GM15510 (cell line): ENCODE results near the gene ACIN1.

Experiments
- POLR2A ChIP-seq: IDR thresholded peaks from 3 replicates; pipeline ENCODE4 v1.6.1; 2011; ENCODE audit warnings: borderline replicate concordance; ENCODE audit not compliant: insufficient read length; ENCODE audit errors: extremely low read depth

The ACIN1 gene

DNA sequence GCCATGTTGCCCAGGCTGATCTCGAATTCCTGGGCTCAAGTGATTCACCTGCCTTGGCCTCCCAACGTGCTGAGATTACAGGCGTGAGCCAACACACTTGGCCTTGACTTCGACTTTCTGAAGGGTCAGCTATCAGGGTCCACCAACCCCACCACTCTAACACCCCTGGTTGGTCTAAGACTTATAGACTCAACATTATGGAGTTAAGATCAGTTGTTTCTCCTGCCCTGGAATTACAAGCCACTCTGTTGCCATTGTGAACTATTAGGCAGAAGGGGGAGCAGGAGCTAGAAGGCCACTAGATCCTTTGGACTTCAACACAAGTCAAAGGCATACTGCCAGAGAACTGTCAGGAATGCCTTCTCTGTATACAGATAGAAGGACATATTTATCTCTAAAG is 54.8 kb downstream of the ACIN1 start:
- TF ChIP-seq POLR2A = no peak

DNA sequence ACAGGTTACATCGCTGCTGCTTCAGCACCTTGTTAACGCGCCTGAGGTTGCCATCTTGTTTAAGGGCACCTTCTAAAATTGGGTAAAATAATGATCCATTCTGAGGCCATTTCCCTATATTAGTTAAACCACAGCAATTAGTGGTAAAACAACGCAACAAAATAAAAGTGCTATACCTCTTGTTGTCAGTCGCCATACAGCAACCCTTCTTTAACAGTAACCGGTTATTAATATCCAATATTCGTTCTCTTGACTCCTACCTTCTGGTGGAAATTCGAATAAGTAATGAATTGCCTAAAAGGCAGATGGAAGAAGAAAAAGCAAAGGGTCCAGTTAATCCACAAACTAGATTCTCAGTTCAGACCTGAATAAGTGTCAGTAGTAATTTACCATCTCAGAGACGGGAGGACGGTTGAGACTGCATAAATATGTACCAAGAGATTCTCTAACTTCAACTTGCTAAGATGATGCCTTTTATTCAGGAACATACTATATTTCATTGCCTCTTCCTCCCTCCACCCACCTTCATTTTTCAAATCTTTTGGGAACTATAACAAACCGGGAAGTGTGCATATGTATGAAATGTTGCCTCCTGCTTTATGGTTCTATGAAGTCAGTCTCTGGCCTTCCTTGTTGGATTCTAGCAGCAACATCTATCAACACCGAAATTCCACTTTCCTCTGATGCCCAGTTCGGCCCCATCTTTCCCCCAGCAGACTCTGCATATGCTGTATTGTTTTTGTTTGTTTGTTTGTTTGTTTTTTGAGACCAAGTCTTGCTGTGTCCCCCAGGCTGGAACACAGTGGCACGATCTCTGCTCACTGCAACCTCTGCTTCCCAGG is 59.4 kb downstream of the ACIN1 start:
- TF ChIP-seq POLR2A = no peak

DNA sequence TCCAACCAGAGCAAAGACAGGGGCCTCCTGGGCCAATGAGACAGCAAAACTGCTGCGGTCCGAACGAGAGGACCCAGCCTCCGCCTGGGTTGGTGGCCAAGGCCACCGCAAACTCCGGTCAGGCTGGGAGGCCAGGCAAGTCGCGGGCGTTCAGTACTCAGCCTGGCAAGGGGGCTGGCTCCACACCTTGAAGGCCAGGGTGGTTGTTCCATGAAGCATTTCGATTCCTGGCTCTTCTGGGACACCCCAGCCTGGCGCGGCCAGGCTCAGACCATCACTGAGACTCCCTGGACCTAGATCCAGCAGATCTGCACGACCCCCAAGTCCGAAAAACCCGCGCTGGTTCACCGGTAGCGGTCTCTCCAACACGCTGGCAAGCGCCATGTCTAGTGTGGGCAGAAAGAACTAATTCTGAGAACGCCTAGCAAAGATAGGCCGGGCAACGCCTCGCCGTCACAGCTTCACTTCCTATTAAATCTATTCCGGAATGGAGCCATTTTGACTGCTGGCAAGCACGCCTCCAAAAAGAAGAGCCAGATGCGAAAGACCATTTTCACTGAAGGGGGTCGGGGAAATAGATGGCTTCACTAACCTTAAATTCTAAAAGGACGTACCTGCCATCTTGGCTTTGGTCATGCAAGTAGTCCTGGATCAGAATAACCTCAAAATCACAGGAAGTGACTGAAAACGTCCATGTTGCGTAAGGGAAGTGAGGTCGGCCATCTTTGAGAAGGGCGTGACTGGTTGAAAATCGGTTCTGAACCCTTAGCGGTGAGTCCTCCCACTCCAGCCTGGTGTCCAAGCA is 60.2 kb downstream of the ACIN1 start, which contains the start of gene PSMB5:
Gene PSMB5, minus strand, starts transcription at position 403 of the 805 bp plus-strand sequence. Its CDS starts 19 bp downstream, at position 384.
- peak; percentile 81 for TF ChIP-seq POLR2A

DNA sequence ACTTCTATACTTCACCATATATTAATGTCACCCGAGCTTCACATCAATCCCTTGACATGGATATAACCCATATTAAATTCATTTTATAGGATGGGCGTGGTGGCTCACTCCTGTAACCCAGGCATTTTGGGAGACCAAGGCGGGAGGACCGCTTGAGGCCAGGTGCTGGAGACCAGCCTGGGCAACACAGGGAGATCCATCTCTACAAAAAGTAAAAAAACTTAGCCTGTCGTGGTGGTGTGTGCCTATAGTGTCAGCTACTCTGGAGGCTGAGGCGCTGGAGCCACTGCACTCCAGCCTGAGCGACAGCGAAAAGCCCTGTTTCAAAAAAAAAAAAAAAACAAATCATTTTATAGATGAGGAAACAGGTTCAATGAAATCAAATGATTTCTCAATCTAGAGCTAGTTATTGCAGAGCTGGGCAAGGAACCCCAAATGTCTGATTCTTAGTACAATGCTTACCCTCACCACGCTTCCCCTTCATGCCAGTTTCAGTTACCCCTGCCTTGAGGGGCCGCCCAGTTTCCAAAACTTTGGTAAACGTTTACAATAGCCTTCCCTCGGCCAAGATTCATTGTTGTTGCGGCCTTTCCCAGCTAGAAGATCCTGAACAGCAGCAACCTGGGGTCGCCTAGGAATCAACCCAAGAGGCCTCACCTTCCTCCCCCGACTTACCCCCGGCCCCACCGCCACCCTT is 61.0 kb downstream of the ACIN1 start:
- no peak for TF ChIP-seq POLR2A

DNA sequence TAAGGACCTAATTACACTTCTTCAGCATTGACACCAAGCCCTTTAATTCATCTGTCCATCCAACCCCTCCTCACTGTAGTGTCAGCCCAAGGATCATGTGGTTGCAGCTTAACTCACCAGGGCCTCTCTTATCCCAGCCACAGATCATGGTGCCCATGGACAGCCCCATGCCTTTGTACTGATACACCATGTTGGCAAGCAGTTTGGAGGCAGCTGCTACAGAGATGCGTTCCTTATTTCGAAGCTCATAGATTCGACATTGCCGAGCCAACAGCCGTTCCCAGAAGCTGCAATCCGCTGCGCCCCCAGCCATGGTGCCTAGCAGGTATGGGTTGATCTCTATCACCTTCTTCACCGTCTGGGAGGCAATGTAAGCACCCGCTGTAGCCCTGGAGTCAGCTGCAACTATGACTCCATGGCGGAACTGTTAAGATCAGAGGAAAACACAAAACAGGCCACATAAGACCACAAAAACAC is 61.6 kb downstream of the ACIN1 start:
- TF ChIP-seq POLR2A = no peak

DNA sequence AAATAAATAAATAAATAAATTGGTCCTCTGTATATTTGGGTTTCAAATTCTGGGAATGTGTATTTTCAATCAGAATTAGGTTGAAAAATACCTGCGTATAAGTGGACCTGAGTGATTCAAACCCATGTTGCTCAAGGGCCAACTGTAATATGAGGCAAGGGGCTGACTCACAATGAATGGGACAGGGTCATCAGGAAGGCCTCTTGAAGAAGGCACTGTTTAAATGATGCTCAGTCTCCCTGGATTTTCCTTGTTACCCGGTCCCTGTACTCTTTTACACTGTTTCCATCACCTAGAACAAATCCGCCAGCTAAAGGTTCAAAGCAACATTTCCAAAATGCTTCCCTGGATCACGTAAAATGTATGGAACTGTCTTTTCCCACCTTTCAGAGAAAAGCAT is 64.0 kb downstream of the ACIN1 start:
- TF ChIP-seq POLR2A = no peak

DNA sequence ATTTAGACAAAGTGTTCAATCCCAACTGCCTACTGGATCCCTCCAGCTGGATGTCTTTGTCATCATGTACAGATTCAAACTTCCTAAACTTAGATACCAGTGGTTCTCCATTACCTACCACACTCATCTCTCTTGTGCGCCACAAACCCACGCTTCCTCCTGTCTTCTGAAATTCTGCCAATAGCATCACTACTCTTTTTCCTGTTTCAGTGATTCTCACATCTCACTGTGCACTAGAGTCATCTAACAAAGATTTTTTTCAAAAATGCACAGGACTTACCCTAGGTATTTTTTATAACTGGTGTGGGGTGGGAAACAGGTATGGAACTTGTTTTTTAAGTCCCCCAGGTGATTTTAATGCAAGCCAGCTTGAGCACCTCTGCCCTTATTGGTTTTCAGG is 66.1 kb downstream of the ACIN1 start:
- TF ChIP-seq POLR2A = no peak

DNA sequence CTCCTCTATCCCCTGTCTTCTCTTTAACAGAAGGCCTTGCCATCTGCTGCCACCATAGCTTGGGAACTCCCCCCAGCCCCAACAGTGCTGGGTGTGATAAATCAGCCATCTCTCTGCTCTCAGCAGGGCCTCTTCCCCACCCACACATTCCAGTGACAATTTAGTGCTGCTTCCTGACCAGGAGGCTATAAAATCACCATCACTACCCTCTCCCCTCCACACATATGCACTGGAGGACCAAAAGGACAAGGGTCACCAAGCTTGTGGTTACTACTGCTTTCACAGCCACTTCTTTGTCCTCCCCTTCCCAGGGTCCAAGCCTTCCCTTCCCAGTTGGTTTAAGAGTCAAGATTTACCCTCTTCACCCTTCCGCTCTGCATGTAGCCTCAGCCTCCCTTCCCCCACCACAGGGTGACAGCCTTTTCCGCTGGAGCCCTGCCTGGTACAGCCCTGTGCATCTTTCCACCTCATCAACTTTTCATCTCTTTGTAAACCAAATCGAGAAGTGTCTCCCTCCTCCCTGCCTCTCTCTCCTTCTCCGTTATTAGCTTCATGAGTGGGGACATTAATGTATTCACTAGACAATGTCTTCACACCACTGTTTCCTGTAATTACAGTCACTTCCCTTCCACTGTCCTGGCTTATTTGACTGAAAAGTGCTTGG is 69.7 kb downstream of the ACIN1 start:
- TF ChIP-seq POLR2A = no peak

DNA sequence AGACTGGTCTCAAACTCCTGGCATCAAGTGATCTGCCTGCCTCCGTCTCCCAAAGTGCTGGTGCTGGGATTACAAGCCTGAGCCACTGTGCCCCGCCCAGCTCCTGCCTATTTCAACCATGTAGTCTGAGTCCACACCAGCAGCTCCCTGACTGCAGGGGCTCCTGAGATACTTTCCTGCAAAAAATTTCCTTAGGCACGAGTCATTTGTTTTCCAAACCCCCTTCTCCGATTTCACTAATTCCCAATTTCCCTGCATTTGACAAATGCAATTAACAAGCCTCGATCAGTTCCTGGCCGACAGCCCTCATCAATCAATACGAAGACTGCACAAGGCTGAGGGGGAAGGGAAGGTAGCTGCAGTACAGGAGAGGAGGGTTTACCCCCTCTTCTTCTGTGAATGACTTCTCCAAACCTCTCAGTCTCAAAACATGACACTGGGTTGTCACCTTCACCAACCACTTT is 70.3 kb downstream of the ACIN1 start:
- TF ChIP-seq POLR2A = no peak

DNA sequence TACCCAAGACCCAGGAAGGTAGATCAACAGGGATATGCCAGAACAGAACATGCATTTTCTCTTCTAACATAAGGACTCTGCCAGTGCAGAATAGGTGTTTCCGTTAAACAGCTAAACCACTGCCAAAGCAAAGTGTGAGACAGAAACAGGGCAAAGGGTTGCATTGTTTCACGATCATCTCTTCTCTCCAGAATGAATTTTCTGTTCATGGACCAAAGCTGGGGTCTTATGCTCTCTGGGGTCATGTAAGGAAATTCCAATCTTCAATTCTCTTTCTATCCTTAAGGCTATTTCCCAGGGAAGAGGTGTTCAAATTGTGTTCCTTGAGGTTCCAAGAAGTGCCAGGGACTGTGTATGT is 71.2 kb downstream of the ACIN1 start:
- TF ChIP-seq POLR2A = no peak

DNA sequence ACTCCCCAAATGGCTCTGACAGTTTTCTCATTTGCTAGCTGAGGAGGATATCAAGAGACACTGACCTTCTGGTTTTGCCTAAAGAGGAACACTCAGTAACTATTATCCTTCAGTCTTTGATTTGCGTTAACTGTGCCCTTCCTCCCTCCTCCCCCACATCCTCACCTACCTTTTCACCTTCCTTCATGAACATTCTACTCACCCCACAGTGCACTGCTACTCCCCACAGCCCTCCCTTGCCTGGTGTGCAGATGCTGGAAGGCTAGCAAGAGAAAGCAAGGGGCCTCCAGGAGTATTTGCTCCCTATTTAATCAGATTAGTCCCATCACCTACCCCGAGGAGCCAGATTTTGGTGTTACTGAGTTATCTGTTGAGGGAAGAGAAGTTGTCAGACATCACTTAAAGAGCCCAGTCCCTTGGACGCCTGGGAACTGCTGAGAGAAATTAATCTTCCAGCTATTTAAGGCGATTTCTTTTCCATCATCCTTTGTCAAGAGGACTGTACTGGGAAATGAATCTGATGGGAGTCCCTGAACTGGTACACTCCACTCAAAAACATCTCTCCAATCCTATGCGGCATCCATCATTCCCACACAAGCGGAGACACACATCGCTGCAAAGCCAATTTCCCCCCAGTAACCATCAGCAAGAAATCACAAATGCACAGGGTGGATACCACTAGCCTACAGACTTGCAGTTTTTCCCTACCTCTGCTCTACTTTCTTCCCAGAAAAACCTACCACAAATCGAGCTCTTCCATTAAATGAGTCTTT is 71.7 kb downstream of the ACIN1 start:
- no peak for TF ChIP-seq POLR2A

DNA sequence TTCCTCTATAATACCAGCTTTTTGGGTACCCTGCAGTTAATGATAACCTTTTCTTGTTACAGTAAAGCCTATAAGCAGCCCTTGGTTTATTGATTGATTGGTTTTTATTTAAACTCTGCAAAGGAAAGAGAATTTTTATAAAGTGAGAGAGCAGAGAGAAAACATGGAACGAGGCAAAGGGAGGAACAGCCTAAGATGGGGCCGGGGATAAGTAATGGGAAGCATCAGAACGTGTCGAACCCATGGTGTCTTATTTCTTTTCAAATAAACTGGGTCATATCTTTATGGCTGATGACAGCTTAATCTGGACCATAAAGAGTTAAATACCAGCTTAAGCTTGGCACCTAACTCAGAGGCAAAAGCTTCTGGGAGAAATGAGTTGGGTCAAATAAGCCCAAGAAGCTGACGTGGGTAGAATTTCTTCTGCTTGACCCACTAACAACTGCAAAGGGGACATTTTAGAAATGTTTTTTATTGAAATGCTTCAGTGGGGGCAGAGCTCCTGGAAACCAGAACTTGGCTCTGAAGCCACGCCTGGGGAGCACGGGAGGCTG is 73.0 kb downstream of the ACIN1 start:
- no peak for TF ChIP-seq POLR2A

DNA sequence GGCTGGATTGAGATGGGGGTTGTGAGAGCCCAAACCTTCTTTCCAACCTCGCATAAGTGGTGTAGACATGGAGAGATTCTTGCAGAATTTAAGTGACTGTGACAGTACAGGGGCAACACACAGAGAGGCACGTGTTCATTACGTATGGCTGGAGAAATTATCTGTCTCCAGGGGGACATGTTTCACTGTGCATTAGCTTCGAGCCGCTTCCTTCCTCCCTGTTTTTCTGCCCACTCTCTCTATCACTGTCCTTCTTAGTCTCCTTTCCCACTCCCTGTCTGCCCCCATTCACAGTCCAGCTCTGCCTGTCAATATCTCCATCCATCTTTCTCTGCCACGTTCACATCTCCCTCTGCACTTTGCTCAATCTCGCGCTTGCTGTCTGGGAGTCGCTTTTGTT is 73.5 kb downstream of the ACIN1 start:
- no peak for TF ChIP-seq POLR2A

DNA sequence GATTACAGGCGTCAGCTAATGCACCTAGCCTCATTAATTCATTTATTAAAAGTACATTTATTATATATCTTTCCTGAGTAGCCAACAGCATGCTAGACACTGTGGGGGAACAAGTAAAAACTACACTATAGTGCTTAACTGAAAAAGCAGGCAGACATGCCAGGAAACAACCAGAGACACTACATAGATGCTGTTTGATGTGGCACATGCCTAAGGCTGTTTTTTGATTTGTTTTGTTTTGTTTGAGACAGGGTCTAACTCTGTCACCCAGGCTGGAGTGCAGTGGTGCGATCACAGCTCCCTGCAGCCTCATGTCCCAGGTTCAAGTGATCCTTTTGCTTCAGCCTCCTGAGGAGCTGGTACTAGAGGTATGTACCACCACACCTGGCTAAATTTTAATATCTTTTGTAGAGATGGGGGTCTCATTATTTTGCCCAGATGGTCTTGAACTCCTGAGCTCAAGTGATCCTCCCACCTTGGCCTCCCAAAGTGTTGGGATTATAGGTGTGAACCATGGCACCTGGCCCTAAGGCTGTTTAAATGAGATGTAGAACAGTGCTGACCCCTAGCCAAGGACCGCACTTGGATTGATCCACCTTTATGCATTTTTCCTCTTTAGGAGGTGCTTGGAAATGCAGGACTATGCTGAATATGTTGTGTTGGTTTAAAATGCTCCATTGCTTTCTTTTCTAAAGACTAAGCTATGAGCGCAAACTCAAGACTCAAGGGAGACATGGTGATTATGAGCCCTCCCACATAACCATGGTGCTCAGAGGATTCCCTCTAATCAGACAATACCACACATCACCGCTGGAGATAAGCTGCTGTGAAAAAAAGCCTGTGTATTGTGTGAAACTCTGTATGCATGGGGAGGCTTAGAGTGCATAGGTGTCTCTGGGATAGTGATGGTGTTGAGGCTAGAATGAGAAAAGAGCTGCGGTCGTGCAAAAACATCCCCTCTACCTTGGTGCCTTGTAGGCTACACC is 74.5 kb downstream of the ACIN1 start:
- no peak for TF ChIP-seq POLR2A
